HCT116 (cell line): Measurements from ENCODE around the gene PRKAR1A. TPM values are rescaled to one million over a fixed set of nuclear protein-coding genes. Genes with fewer than 3 reads are reported as not detected.

Experiments
- ATAC-seq: fragments of 200-7000 bp; cut with Tn5 transposase; 2 replicates; pipeline ENCODE4 v1.9.1; 2020; ENCODE audit warnings: mild to moderate bottlenecking, moderate library complexity
- BruUV-seq: library from RNA; stranded (reverse); fragments of 400-500 nt; replicated peaks from 2 replicates; lab custom pipeline; 2021; lab: Mats Ljungman, UMichigan
- CTCF ChIA-PET: fragments of 300-600 bp; sonication (Branson Sonifier 250); formaldehyde crosslinking; loops from one replicate; lab custom pipeline; 2021; ENCODE audit warnings: antibody characterized with exemption; lab: Charles Lee
- POLR2A ChIA-PET: fragments of 300-600, 350-600 bp; sonication (Branson Sonifier 250); formaldehyde crosslinking; loops from one replicate; lab custom pipeline; 2021; ENCODE audit warnings: antibody characterized with exemption; lab: Charles Lee
- RAD21 ChIA-PET, 2 experiments: fragments of 300-600 bp; sonication (Branson Sonifier 250); formaldehyde crosslinking; loops; one replicate each; lab custom pipeline; 2023; ENCODE audit warnings: low total read pairs in 2 of 2; ENCODE audit not compliant: uncharacterized antibody in 2 of 2, unreplicated experiment in 2 of 2, low non-redundant PET in 1 of 2; lab: Charles Lee
- DNase-seq: peaks from one replicate; pipeline ENCODE4 v3.0.0-alpha.2; 2010; ENCODE audit warnings: low read depth, low spot score
- H2AFZ ChIP-seq: fragments of 200-600 bp; shearing (Covaris generic), sonication (generic); 2 replicates; pipeline ENCODE4 v1.6.1; 2017; ENCODE audit warnings: low read depth, mixed run types, mixed read lengths, antibody characterized with exemption, low read length; ENCODE audit not compliant: poor library complexity, severe bottlenecking
- H3K27ac ChIP-seq: 2 replicates; pipeline ENCODE4 v1.5.1; 2012; ENCODE audit warnings: low read depth, low read length
- H3K27me3 ChIP-seq: fragments of 200-600 bp; sonication (generic); 2 replicates; pipeline ENCODE4 v1.6.1; 2016; ENCODE audit warnings: mixed run types, low read length, mixed read lengths; ENCODE audit not compliant: insufficient read depth
- H3K36me3 ChIP-seq, 2 experiments: fragments of 200-500 bp in 1 of 2; fragments of 200-600 bp in 1 of 2; sonication (Bioruptor generic) in 1 of 2; sonication (generic) in 1 of 2; 2 replicates each; pipeline versions ENCODE4 v1.5.1 to v1.6.1; 2014 to 2016; ENCODE audit warnings: low read length in 2 of 2, inconsistent platforms in 1 of 2, mixed read lengths in 1 of 2, mixed run types in 1 of 2; ENCODE audit not compliant: insufficient read depth in 2 of 2, control insufficient read depth in 1 of 2
- H3K4me1 ChIP-seq, 2 experiments: fragments of 200-600 bp in 1 of 2; sonication (generic) in 1 of 2; 2 replicates each; pipeline versions ENCODE4 v1.5.1 to v1.6.1; 2012 to 2017; ENCODE audit warnings: low read length in 2 of 2, inconsistent platforms in 1 of 2, mild to moderate bottlenecking in 1 of 2, mixed read lengths in 1 of 2, mixed run types in 1 of 2, moderate library complexity in 1 of 2; ENCODE audit not compliant: insufficient read depth in 2 of 2, control insufficient read depth in 1 of 2
- H3K4me2 ChIP-seq: fragments of 200-600 bp; sonication (generic); 2 replicates; pipeline ENCODE4 v1.6.1; 2017; ENCODE audit warnings: mixed run types, low read length, mixed read lengths
- H3K4me3 ChIP-seq, 2 experiments: fragments of 200-600 bp in 1 of 2; sonication (generic) in 1 of 2; replicated peaks in 1 of 2; 2 replicates each; pipeline ENCODE4 v1.5.1; 2011 to 2016; ENCODE audit warnings: low read length in 2 of 2, control low read depth in 1 of 2, low read depth in 1 of 2, mild to moderate bottlenecking in 1 of 2, mixed read lengths in 1 of 2, mixed run types in 1 of 2
- H3K79me2 ChIP-seq: fragments of 200-600 bp; sonication (generic); 2 replicates; pipeline ENCODE4 v1.6.1; 2017; ENCODE audit warnings: mild to moderate bottlenecking, mixed run types, low read length, moderate library complexity, mixed read lengths; ENCODE audit not compliant: insufficient read depth
- H3K9ac ChIP-seq: fragments of 200-600 bp; sonication (generic); 2 replicates; pipeline ENCODE4 v1.6.1; 2016; ENCODE audit warnings: low read length, mixed read lengths
- H3K9me2 ChIP-seq: fragments of 200-600 bp; sonication (generic), shearing (Covaris generic); 2 replicates; pipeline ENCODE4 v1.6.1; 2017; ENCODE audit warnings: mixed run types, mild to moderate bottlenecking, moderate library complexity; ENCODE audit not compliant: insufficient read depth
- H3K9me3 ChIP-seq, 2 experiments: fragments of 200-500 bp in 1 of 2; fragments of 200-600 bp in 1 of 2; sonication (Bioruptor generic) in 1 of 2; sonication (generic) in 1 of 2; 2 replicates each; pipeline ENCODE4 v1.6.1; 2014 to 2017; ENCODE audit warnings: low read length in 2 of 2, mixed read lengths in 2 of 2, inconsistent platforms in 1 of 2, low read depth in 1 of 2, mild to moderate bottlenecking in 1 of 2, mixed run types in 1 of 2, moderate library complexity in 1 of 2; ENCODE audit not compliant: control insufficient read depth in 1 of 2, insufficient read depth in 1 of 2
- H4K20me1 ChIP-seq: fragments of 200-600 bp; sonication (generic), shearing (Covaris generic); 2 replicates; pipeline ENCODE4 v1.6.1; 2017; ENCODE audit warnings: mixed run types, mild to moderate bottlenecking, moderate library complexity; ENCODE audit not compliant: insufficient read depth
- EGR1 ChIP-seq: IDR thresholded peaks from 2 replicates; pipeline ENCODE4 v1.6.1; 2012; ENCODE audit warnings: low read depth
- ELF1 ChIP-seq: IDR thresholded peaks from 2 replicates; pipeline ENCODE4 v1.6.1; 2012; ENCODE audit warnings: low read depth, borderline replicate concordance
- EZH2 ChIP-seq: fragments of 200-600 bp; sonication (generic); IDR thresholded peaks from 2 replicates; pipeline ENCODE4 v1.6.1; 2017; ENCODE audit warnings: antibody characterized with exemption, mixed run types
- FOSL1 ChIP-seq: IDR thresholded peaks from 2 replicates; pipeline ENCODE4 v1.6.1; 2012; ENCODE audit warnings: low read depth
- JUND ChIP-seq: IDR thresholded peaks from 2 replicates; pipeline ENCODE4 v1.6.1; 2012
- POLR2A ChIP-seq: IDR thresholded peaks from 2 replicates; pipeline ENCODE4 v1.7.0; 2011; ENCODE audit warnings: borderline replicate concordance; ENCODE audit not compliant: insufficient read depth, insufficient read length; ENCODE audit errors: extremely low read depth
- RAD21 ChIP-seq: IDR thresholded peaks from 2 replicates; pipeline ENCODE4 v1.6.1; 2012; ENCODE audit warnings: low read depth, mild to moderate bottlenecking
- SIN3A ChIP-seq: IDR thresholded peaks from 2 replicates; pipeline ENCODE4 v1.6.1; 2012; ENCODE audit warnings: low read depth
- SP1 ChIP-seq: IDR thresholded peaks from 2 replicates; pipeline ENCODE4 v1.6.1; 2012; ENCODE audit warnings: low read depth
- intact Hi-C: fragments of 100-400 bp; cut with micrococcal nuclease; formaldehyde crosslinking; loops from 2 replicates; pipeline ENCODE4 v1.10.0; 2022
- total RNA-seq: library from RNA; stranded (reverse); gene quantifications from one replicate; pipeline ENCODE4 v1.2.1, GENCODE V29; 2021; ENCODE audit not compliant: unreplicated experiment
- TF ChIP-seq, protein P1 (sequence below), 3 experiments: fragments of 200-600 bp in 1 of 3; sonication (generic) in 1 of 3; IDR thresholded peaks in 2 of 3; conservative IDR thresholded peaks in 1 of 3; 2 replicates each; pipeline ENCODE4 v1.5.1; 2012 to 2017; ENCODE audit warnings: low read depth in 2 of 3, low read length in 2 of 3, antibody characterized with exemption in 1 of 3, borderline replicate concordance in 1 of 3, control low read depth in 1 of 3, mild to moderate bottlenecking in 1 of 3, mixed read lengths in 1 of 3, mixed run types in 1 of 3, moderate library complexity in 1 of 3; ENCODE audit not compliant: insufficient read depth in 1 of 3
- TF ChIP-seq, protein P2 (sequence below): IDR thresholded peaks from 2 replicates; pipeline ENCODE4 v1.6.1; 2012

The PRKAR1A gene
- total RNA-seq, 1 experiment from 2014 or later = 295 TPM

DNA sequence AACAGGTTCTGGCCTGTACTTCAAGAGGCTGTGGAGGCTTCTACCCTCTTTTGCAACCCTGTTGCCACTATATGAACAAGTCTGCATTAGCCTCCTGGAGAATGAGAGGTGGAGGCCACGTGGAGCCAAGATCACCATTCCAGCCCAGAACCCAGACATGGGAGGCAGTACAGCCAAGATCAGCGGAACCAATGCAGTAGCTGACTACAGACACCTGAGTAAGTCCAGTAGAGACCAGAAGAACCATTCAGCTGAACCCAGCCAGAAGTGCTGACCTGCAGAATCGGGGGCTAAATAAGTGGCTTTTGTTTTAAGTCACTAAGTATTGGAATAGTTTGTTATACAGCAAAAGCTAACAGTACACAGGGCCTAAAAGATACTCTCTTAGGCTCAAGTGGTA, 76.9 kb downstream of the PRKAR1A start:
- no peak for ATAC-seq
- Histone ChIP-seq H4K20me1 (no peaks in the 10 kb centered on the region), H3K79me2 (no peaks in the 10 kb centered on the region), H3K27ac (no peak overlapping the region), H3K9me3 (no peaks in the 10 kb centered on the region), H3K4me1 (no peaks in the 10 kb centered on the region), H2AFZ (no peak overlapping the region), H3K36me3 (no peaks in the 10 kb centered on the region), H3K4me2 (no peak overlapping the region), H3K27me3 (no peaks in the 10 kb centered on the region), H3K9ac (no peak overlapping the region), H3K4me3 (no peak overlapping the region), H3K9me2 (no peaks in the 10 kb centered on the region)
- DNase-seq = no peak
- BruUV-seq = no TSS peak
- POLR2A ChIA-PET = no interaction called here
- CTCF ChIA-PET = no interaction called here
- intact Hi-C loops = no loop called here
- TF ChIP-seq JUND (no peak), SIN3A (no peak), RAD21 (no peak), POLR2A (no peak), SP1 (no peak), ELF1 (no peak), EGR1 (no peak)
- TF ChIP-seq, protein P1, sequence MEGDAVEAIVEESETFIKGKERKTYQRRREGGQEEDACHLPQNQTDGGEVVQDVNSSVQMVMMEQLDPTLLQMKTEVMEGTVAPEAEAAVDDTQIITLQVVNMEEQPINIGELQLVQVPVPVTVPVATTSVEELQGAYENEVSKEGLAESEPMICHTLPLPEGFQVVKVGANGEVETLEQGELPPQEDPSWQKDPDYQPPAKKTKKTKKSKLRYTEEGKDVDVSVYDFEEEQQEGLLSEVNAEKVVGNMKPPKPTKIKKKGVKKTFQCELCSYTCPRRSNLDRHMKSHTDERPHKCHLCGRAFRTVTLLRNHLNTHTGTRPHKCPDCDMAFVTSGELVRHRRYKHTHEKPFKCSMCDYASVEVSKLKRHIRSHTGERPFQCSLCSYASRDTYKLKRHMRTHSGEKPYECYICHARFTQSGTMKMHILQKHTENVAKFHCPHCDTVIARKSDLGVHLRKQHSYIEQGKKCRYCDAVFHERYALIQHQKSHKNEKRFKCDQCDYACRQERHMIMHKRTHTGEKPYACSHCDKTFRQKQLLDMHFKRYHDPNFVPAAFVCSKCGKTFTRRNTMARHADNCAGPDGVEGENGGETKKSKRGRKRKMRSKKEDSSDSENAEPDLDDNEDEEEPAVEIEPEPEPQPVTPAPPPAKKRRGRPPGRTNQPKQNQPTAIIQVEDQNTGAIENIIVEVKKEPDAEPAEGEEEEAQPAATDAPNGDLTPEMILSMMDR (IDR thresholded peaks at IDR 0.05 in 2 of 3, conservative IDR thresholded peaks at IDR 0.05 in 1 of 3; ENCODE audit: borderline replicate concordance in 1 of 3, insufficient read depth in 1 of 3, low read depth in 2 of 3, low read length in 2 of 3) = no peak
- RAD21 ChIA-PET = no interaction called here

DNA sequence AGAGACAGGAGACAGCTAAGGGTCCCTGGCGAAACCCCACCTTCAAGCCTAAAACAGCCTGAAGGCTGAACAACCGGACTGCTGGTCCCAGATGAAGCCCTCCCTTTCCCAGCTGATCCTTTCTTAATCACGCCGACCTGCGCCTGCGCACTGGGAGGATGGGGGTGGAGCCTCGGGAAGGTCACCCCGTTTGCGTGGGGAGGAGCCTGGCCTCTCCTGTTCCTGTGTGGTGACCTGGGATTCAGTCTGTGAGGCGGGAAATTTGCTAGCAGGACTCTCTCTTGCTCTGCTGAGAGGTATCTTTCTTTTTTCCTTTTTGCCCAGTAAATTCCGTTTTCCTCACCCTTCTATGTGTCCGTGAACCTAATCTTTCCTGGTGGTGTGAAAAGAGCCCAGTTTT, 79.4 kb downstream of the PRKAR1A start:
- no peak overlapping the region for H3K27ac ChIP-seq
- H3K4me2 ChIP-seq = no peak overlapping the region

More for the DNA sequence above, 79.4 kb downstream of the PRKAR1A start:
- no TSS peak for BruUV-seq
- intact Hi-C loops = no loop called here
- H3K4me3 ChIP-seq = no peak overlapping the region
- TF ChIP-seq FOSL1 (no peak), EGR1 (no peak), ELF1 (no peak), JUND (no peak), EZH2 (no peak), POLR2A (no peak), SIN3A (no peak)
- TF ChIP-seq, protein P2, sequence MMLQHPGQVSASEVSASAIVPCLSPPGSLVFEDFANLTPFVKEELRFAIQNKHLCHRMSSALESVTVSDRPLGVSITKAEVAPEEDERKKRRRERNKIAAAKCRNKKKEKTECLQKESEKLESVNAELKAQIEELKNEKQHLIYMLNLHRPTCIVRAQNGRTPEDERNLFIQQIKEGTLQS = no peak
- TF ChIP-seq, all 23 proteins: peak for 0
- H3K9ac ChIP-seq = no peak overlapping the region
- ChIA-PET CTCF (interaction anchor here (1.1 kb wide), 1 partner anchor 23 kb away, joined by 3 read pairs; no protein-coding TSS in a partner anchor), POLR2A (no interaction called here), RAD21 (no interaction called here)
- no peaks in the 10 kb centered on the region for H3K9me2 ChIP-seq
- DNase-seq (no peak), ATAC-seq (no peak)
- no peak overlapping the region for H2AFZ ChIP-seq
- H3K4me1 ChIP-seq = no peaks in the 10 kb centered on the region
- H3K27me3 ChIP-seq = no peaks in the 10 kb centered on the region
- H3K9me3 ChIP-seq = no peaks in the 10 kb centered on the region
- H3K36me3 ChIP-seq = no peaks in the 10 kb centered on the region
- no peaks in the 10 kb centered on the region for H4K20me1 ChIP-seq
- H3K79me2 ChIP-seq = no peaks in the 10 kb centered on the region
